Lower leg skin (tissue), 3 donors: Measurements from ENCODE around the gene SAMD9.
"Not testable (repeated sequence)": the region's sequence is repeated elsewhere in the genome, so short reads cannot be mapped to it uniquely, and the experiment has no call there.

Experiments
- POLR2A ChIP-seq, 2 donors: fragments of 450-650 bp; IDR thresholded peaks; one replicate each; pipeline ENCODE4 v1.6.1; 2016 to 2017; ENCODE audit warnings: antibody characterized with exemption in 2 of 2, mild to moderate bottlenecking in 1 of 2, moderate library complexity in 1 of 2
- TF ChIP-seq, protein P1 (sequence below), 3 donors: fragments of 450-650 bp; IDR thresholded peaks; one replicate each; pipeline ENCODE4 v1.5.1; 2016; ENCODE audit warnings: antibody characterized with exemption in 3 of 3, mild to moderate bottlenecking in 3 of 3, moderate library complexity in 2 of 3

DNA sequence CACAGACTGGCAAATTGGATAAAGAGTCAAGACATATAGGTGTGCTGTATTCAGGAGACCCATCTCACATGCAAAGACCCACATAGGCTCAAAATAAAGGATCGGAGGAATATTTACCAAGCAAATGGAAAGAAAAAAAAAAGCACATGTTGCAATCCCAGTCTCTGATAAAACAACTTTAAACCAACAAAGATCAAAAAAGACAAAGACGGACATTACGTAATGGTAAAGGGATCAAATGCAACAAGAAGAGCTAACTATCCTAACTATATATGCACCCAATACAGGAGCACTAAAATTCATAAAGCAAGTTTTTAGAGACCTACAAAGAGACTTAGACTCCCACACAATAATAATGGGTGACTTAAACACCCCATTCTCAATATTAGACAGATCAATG, 5.8 kb upstream of the SAMD9 start:
- TF ChIP-seq POLR2A (IDR thresholded peaks at IDR 0.05) = not testable (repeated sequence)
- TF ChIP-seq, protein P1, sequence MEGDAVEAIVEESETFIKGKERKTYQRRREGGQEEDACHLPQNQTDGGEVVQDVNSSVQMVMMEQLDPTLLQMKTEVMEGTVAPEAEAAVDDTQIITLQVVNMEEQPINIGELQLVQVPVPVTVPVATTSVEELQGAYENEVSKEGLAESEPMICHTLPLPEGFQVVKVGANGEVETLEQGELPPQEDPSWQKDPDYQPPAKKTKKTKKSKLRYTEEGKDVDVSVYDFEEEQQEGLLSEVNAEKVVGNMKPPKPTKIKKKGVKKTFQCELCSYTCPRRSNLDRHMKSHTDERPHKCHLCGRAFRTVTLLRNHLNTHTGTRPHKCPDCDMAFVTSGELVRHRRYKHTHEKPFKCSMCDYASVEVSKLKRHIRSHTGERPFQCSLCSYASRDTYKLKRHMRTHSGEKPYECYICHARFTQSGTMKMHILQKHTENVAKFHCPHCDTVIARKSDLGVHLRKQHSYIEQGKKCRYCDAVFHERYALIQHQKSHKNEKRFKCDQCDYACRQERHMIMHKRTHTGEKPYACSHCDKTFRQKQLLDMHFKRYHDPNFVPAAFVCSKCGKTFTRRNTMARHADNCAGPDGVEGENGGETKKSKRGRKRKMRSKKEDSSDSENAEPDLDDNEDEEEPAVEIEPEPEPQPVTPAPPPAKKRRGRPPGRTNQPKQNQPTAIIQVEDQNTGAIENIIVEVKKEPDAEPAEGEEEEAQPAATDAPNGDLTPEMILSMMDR (IDR thresholded peaks at IDR 0.05) = not testable (repeated sequence)
